Right lobe of liver (tissue), 6 donors: Measurements from ENCODE around the gene SERPINE3. TPM values are rescaled to one million over a fixed set of nuclear protein-coding genes. Genes with fewer than 3 reads are reported as not detected.

Experiments
- ATAC-seq, 4 donors: fragments of 200-7000 bp; cut with Tn5 transposase; one replicate each; pipeline ENCODE4 v1.9.1; 2020; ENCODE audit warnings: mild to moderate bottlenecking in 4 of 4, moderate library complexity in 4 of 4
- DNase-seq, 3 donors: peaks; one replicate each; pipeline ENCODE4 v3.0.0-alpha.2; 2020
- H3K27ac ChIP-seq, 3 donors: fragments of 200-600 bp; one replicate each; pipeline ENCODE4 v1.8.0; 2022
- H3K27me3 ChIP-seq, 2 donors: fragments of 200-600 bp; one replicate each; pipeline ENCODE4 v1.8.0; 2022
- H3K36me3 ChIP-seq, 4 donors: fragments of 200-600 bp; sonication (generic) in 1 of 4; one replicate each; pipeline versions ENCODE4 v1.5.1 to v1.8.0; 2017 to 2022; ENCODE audit warnings: control low read depth in 1 of 4
- H3K4me1 ChIP-seq, 4 donors: fragments of 200-600 bp; sonication (generic) in 1 of 4; one replicate each; pipeline versions ENCODE4 v1.5.1 to v1.8.0; 2017 to 2022; ENCODE audit warnings: control low read depth in 1 of 4
- H3K4me3 ChIP-seq, 3 donors: fragments of 200-600 bp; one replicate each; pipeline ENCODE4 v1.8.0; 2022
- H3K9me3 ChIP-seq, 4 donors: fragments of 200-600 bp; sonication (generic) in 1 of 4; one replicate each; pipeline versions ENCODE4 v1.5.1 to v1.8.0; 2017 to 2022; ENCODE audit warnings: control low read depth in 1 of 4
- POLR2A ChIP-seq: fragments of 450-650 bp; IDR thresholded peaks from one replicate; pipeline ENCODE4 v1.6.1; 2017; ENCODE audit warnings: antibody characterized with exemption, mild to moderate bottlenecking
- WGBS: methylation state at CpG from one replicate; pipeline ENCODE4 v1.1.6; 2018; ENCODE audit warnings: low coverage, low lambda C conversion rate; ENCODE audit not compliant: insufficient coverage; ENCODE audit errors: missing lambda C conversion rate; 5-methylcytosine and 5-hydroxymethylcytosine counted together
- intact Hi-C, 2 donors: fragments of 100-400 bp; cut with DNase I; formaldehyde crosslinking; loops; one replicate each; pipeline versions ENCODE4 v1.11.2 to v1.14.1; 2022
- total RNA-seq, 6 experiments: library from RNA; depleted of rRNA in 2 of 6; stranded (reverse); fragments of >200 nt in 2 of 6; fragmentation: NEBNext Ultra II Directional in 3 of 6; extraction: Animal tissue kit (Norgen Biotek cat#: 25700) in 3 of 6; gene quantifications; one replicate each; pipeline versions ENCODE4 v1.1.0 to v1.2.4, GENCODE V29; 2016 to 2023
- TF ChIP-seq, protein P1 (sequence below), 4 donors: fragments of 200-600 bp in 3 of 4; fragments of 450-650 bp in 1 of 4; IDR thresholded peaks; one replicate each; pipeline versions ENCODE4 v1.5.1 to v1.8.0; 2016 to 2022; ENCODE audit warnings: antibody characterized with exemption in 4 of 4, mild to moderate bottlenecking in 2 of 4
- donor health status: DM: no; HTN: yes; CAD: no.
- donor health status: DM: no; HTN: no; CAD: no.
- donor health status: DM: no; HTN: no; CAD: no.
- donor health status: DM: no; HTN: yes; CAD: no.
- donor health status: DM: no; HTN: yes; CAD: no.

The SERPINE3 gene
- total RNA-seq, 6 experiments from 2014 or later = not detected

DNA sequence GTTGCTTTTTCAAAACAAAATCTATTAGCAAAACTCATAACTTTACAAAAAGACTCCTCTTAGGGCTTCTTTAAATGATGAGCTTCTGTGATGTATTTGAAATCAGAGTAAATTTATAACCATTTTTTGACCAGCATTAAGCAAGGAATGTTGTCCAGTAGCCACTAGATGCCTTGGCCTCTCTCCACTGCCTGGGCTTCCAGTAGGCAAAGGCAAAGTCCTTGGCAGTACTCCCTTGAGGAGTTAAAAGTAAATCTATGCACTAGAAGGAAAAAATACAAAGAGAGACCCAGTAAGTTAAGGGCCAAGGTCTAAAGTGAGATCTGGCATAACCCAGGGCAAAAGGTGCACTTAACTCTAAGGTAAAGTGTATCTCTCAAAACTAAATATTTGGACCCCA is 9.5 kb downstream of the SERPINE3 start:
- TF ChIP-seq, protein P1, sequence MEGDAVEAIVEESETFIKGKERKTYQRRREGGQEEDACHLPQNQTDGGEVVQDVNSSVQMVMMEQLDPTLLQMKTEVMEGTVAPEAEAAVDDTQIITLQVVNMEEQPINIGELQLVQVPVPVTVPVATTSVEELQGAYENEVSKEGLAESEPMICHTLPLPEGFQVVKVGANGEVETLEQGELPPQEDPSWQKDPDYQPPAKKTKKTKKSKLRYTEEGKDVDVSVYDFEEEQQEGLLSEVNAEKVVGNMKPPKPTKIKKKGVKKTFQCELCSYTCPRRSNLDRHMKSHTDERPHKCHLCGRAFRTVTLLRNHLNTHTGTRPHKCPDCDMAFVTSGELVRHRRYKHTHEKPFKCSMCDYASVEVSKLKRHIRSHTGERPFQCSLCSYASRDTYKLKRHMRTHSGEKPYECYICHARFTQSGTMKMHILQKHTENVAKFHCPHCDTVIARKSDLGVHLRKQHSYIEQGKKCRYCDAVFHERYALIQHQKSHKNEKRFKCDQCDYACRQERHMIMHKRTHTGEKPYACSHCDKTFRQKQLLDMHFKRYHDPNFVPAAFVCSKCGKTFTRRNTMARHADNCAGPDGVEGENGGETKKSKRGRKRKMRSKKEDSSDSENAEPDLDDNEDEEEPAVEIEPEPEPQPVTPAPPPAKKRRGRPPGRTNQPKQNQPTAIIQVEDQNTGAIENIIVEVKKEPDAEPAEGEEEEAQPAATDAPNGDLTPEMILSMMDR (IDR thresholded peaks at IDR 0.05) = no peak
- no peak for TF ChIP-seq POLR2A
- Histone ChIP-seq H3K36me3 (no peaks in the 10 kb centered on the region), H3K27ac (no peak overlapping the region), H3K27me3 (no peaks in the 10 kb centered on the region), H3K4me3 (no peak overlapping the region), H3K9me3 (no peaks in the 10 kb centered on the region), H3K4me1 (no peaks in the 10 kb centered on the region)
- intact Hi-C loops = no loop called here
- DNase-seq (no peak), ATAC-seq (no peak)

DNA sequence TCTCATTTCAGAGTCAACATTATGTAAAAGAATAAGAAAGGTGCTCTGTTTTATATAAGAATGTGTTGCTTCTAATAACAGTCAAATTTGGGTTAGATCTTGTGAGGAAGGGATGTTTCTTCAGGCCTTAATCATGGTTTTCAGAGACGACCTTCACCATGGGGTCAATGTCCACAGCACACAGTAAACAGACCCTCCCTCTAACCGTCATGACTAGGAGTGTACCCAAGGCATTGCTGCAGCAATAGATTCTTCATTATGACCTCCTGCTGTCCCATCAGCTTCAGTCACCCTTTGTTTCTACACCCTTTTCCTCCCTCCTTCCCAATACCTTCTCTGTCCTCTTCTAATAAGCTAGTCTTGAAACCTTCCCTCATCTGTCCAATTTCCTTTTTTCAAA is 15.7 kb downstream of the SERPINE3 start:
- TF ChIP-seq, protein P1 (IDR thresholded peaks at IDR 0.05) = no peak
- TF ChIP-seq POLR2A = no peak
- Histone ChIP-seq H3K27me3 (no peaks in the 10 kb centered on the region), H3K4me3 (no peak overlapping the region), H3K9me3 (no peaks in the 10 kb centered on the region), H3K4me1 (no peaks in the 10 kb centered on the region), H3K27ac (no peak overlapping the region), H3K36me3 (no peaks in the 10 kb centered on the region)
- DNase-seq (no peak), ATAC-seq (peak in 1 of 4 donors; percentile 33)
- 31% methylated on average over 2 of the region's 2 CpGs for WGBS
- intact Hi-C loops = no loop called here

DNA sequence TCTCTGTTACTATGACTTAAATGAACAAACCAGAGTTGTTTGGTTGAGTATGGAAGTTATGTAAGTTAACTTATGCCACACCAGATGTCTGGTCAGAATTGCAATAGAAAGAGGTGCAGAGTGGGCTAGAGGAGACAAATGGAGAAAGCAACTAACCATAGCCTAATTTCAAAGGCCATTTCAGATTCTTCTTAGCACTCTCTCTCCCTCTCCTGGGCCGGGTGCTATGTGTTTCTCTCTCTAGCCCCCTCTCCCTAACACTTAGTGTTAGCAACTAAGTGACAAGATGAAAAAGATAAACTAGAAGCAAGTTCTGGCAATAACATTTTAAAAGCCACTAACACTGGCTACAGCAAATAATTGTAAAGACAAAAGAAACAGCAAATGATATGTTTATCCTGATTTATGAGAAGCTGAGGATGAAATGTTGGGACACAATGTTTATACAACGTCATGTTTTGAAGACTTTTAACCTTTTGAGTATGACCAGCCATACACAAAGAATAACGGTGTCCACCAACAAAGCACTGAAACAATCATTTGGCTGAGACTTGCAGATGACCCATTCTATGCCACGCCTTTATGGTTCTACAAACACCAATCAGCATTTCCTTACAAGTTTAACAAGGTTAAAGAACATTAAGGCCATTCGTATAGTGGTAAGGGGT is 18.6 kb downstream of the SERPINE3 start:
- TF ChIP-seq, protein P1 (IDR thresholded peaks at IDR 0.05) = no peak
- TF ChIP-seq POLR2A = no peak
- 83% methylated on average over 5 of the region's 5 CpGs for WGBS
- ATAC-seq = no peak
- Histone ChIP-seq H3K27me3 (no peaks in the 10 kb centered on the region), H3K36me3 (peaks cover 0 to 3% (median 0%) of the 10 kb centered on the region in 4 donors), H3K4me1 (peaks cover 0 to 4% (median 0%) of the 10 kb centered on the region in 4 donors), H3K9me3 (no peaks in the 10 kb centered on the region), H3K27ac (no peak overlapping the region), H3K4me3 (no peak overlapping the region)
- no peak for DNase-seq
- intact Hi-C loops = no loop called here

DNA sequence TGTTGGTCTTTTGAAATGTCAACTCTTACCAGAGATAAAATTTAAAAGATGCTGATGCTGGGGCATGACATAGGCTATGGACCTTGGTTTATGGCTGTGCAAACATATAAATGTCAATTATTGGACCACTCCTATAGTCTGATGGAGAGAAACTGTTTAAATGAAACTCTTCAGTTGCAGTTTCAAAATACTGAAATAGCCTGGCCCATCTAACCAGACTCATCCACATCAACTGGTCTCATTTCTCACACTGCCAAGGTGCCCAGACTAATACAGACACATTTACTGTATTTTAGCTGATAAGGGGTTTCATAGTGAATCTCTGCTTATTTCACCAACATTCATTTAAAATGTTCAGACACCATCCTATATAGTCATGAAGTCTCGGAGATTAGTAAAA is 19.9 kb downstream of the SERPINE3 start:
- ATAC-seq (no peak), DNase-seq (no peak)
- no peak overlapping the region for H3K4me3 ChIP-seq
- peaks cover 0 to 4% (median 0%) of the 10 kb centered on the region in 4 donors for H3K4me1 ChIP-seq
- 82% methylated on average over 1 of the region's 1 CpG for WGBS
- H3K36me3 ChIP-seq = peaks cover 0 to 3% (median 1%) of the 10 kb centered on the region in 4 donors
- H3K9me3 ChIP-seq = no peaks in the 10 kb centered on the region
- TF ChIP-seq, protein P1 (IDR thresholded peaks at IDR 0.05) = no peak
- no peak for TF ChIP-seq POLR2A
- no peaks in the 10 kb centered on the region for H3K27me3 ChIP-seq
- H3K27ac ChIP-seq = no peak overlapping the region
- intact Hi-C loops = no loop called here
